ENCODE results near the gene ATXN7L3.
"Not testable (repeated sequence)": the region's sequence is repeated elsewhere in the genome, so short reads cannot be mapped to it uniquely, and the experiment has no call there.

ATXN7L3 gene

GRCh38 chr17:44171931-44172455 is 27.7 kb downstream of the ATXN7L3 start:
- no peak for DNase-seq

GRCh38 chr17:44170499-44171201 is 29.0 kb downstream of the ATXN7L3 start, which contains the start of gene ASB16:
Gene ASB16 (plus strand): TSS chr17:44170704. CDS start chr17:44170790, 86 bp downstream.
- no peak for DNase-seq

GRCh38 chr17:44170135-44170498 is 29.6 kb downstream of the ATXN7L3 start:
- no peak for DNase-seq

- DNase-seq, result no peak
These were observed 32.4 kb downstream of the ATXN7L3 start for GRCh38 chr17:44167181-44167861.

GRCh38 chr17:44164476-44164875 is 35.2 kb downstream of the ATXN7L3 start:
- no peak for DNase-seq

DNA sequence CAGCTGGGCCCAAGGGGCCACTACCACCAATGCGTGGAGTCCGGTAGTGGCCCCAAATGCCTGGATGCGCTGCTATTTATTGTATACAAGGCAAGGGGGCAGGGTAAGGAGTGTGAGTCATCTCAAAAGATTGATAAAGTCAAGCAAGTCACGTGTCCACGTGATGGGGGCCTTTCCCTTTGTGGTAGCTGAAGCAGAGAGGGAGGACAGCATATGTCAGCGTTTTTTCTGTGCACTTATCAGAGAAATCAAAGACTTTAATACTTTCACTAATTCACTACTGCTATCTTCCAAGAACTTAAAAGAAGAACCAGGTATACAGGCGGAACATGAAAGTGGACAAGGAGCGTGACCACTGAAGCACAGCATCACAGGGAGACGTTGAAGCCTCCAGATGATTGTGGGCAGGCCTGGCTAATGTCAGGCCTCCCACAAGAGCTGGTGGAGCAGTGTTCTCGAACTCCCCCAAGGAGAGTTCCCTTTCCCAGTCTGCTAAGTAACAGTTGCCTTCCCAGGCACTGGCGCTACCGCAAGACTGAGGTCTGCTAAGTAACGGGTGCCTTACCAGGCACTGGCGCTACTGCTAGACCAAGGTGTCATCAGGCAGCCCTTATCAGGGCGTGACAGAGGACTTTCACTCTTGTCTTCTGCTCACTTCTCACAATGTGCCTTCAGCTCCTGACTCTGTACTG is 40.0 kb downstream of the ATXN7L3 start:
- DNase-seq, result no peak

DNA sequence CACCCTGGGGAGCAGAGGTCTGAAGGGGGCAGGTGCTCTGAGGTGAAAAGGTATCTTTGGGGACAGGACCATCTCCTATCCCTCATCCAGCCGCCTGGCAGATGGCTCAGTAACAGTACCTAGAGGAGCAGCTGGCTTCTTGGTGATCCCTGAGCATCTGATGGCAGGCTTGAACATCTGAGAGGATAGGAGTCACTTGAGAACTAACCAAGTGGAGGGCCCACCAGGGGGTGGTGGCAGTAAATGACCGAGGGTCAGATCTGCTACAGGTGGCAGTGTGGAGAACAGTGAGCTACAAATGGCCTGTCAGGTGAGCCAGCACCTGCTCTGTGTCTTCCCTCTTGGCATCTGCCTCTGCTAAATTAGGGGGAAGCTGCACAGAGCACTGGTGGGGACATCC is 44.2 kb downstream of the ATXN7L3 start:
- DNase-seq, result no peak

DNA sequence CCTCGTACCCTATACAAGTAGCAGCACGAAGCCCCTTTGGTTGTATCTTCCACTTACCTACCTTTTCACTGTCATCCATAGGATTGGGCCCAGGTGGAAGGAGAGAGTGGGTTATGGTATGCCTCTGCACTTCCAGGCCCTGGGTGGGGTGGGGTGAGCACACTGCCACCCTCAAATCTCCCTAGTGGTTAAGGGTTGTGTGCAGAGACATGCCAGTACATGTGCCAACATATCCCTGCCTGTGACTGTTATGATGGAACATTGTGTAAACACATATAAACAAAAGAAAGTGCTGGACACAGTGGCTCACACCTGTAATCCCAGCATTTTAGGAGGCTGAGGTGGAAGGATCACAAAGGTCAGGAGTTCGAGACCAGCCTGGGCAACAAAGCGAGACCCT is 46.8 kb downstream of the ATXN7L3 start:
- DNase-seq, result no peak

- DNase-seq, result no peak
These were observed 49.8 kb downstream of the ATXN7L3 start for GRCh38 chr17:44149750-44150329.

GRCh38 chr17:44149066-44149465 is 50.6 kb downstream of the ATXN7L3 start:
- not testable (repeated sequence) for DNase-seq

- no peak for DNase-seq
These were observed 51.9 kb downstream of the ATXN7L3 start for GRCh38 chr17:44147812-44148211.

DNA sequence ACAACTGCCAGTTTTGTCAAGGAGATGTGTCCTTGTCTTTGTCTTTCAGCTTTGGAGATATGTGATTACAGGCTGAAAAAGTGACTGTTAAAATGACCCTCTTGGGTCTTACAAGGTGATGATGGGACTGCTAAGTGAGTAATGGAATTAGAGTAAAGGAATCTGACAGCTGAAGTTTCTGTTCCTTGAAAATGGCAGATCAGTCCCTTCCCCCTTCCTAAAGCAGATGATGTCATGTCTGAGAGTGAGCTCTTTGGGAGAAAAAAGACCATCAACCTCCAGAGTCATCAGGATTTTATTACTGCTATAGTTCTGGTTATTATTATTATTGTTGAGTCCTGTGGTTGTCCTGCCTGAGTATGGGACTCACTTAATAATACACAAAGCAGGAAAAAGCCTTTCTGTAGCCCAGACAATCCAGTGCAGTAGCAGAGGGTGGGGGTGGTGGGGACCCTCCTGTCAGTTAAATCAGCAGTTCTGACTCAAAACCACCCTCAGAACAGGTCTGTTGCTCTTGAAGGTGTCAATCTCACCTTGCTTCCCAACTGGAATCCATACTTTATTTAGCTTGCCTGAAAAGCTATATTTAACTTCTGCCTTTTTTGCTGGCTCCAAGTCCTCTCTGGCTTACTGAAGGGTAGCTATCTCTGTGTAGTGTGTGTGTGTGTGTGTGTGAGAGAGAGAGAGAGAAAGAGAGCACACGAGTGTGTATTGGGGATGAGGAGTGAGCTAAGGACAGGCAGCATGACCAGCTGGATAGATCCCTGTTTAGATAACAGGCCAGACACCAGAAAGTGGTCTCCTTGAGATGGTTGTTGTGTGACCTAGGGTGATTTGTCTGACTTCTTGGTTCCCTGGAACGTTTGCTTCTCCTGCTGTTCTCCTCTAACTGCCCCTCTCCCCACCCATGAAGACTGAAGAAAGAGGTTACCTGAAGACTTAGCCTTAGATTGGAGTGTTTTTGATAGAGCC is 53.0 kb downstream of the ATXN7L3 start:
- no peak for DNase-seq

GRCh38 chr17:44144966-44145739 is 54.5 kb downstream of the ATXN7L3 start:
- no peak for DNase-seq

DNA sequence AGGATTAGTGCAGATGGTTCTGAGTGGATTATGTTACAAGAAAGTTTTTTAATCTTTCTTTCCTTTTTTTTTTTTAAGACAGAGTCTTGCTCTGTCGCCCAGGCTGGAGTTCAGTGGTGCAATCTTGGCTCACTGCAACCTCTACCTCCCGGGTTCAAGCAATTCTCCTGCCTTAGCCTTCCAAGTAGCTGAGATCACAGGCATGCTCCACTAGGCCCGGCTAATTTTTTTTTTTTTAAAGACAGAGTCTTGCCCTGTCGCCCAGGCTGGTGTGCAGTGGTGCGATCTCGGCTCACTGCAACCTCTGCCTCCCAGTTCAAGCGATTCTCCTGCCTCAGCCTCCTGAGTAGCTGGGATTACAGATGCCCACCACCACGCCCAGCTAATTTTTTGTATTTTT is 55.8 kb downstream of the ATXN7L3 start:
- not testable (repeated sequence) for DNase-seq
